Suppressor macrophage treated with lipopolysaccharide for 1 hour (primary cell): ENCODE results near the gene SC5D.
A peak's percentile ranks its signal among the peaks of the same experiment; 100 is the strongest.

Experiments used
- DNase-seq, 3 donors: peaks; one replicate each; pipeline ENCODE4 v3.0.0-alpha.2; 2020 to 2022

SC5D gene

GRCh38 chr11:121295246-121296029 lies 2.9 kb downstream of the SC5D start:
- DNase-seq, result peak in 2 of 3 donors; percentile 12 to 56

GRCh38 chr11:121297872-121298271 lies 5.3 kb downstream of the SC5D start:
- no peak for DNase-seq

- DNase-seq, result no peak
These were observed 6.2 kb downstream of the SC5D start for GRCh38 chr11:121298774-121299173.

- DNase-seq, result no peak
These were observed 6.8 kb downstream of the SC5D start for GRCh38 chr11:121299417-121299816.

GRCh38 chr11:121300313-121300971 lies 7.9 kb downstream of the SC5D start:
- no peak for DNase-seq

GRCh38 chr11:121300972-121301699 lies 8.6 kb downstream of the SC5D start:
- DNase-seq, result peak in 1 of 3 donors; percentile 24

GRCh38 chr11:121304759-121305158 lies 12.2 kb downstream of the SC5D start:
- DNase-seq, result no peak

GRCh38 chr11:121308816-121309215 lies 16.2 kb downstream of the SC5D start:
- DNase-seq, result no peak

GRCh38 chr11:121309688-121310087 lies 17.1 kb downstream of the SC5D start:
- DNase-seq, result no peak

GRCh38 chr11:121310908-121311307 lies 18.3 kb downstream of the SC5D start:
- DNase-seq, result no peak

GRCh38 chr11:121311373-121311772 lies 18.8 kb downstream of the SC5D start:
- no peak for DNase-seq

GRCh38 chr11:121312483-121312882 lies 19.9 kb downstream of the SC5D start:
- DNase-seq, result no peak

GRCh38 chr11:121318848-121319834 lies 26.6 kb downstream of the SC5D start:
- DNase-seq, result peak; percentile 70 to 82 (median 74)

- peak; percentile 56 to 57 (median 56) for DNase-seq
These were observed 29.2 kb downstream of the SC5D start for GRCh38 chr11:121321614-121322243.

GRCh38 chr11:121323046-121323607 lies 30.6 kb downstream of the SC5D start:
- no peak for DNase-seq

GRCh38 chr11:121326230-121326629 lies 33.7 kb downstream of the SC5D start:
- DNase-seq, result no peak

GRCh38 chr11:121327553-121327952 lies 35.0 kb downstream of the SC5D start:
- no peak for DNase-seq

- DNase-seq, result no peak
These were observed 35.8 kb downstream of the SC5D start for GRCh38 chr11:121328176-121328966.

GRCh38 chr11:121328967-121329679 lies 36.6 kb downstream of the SC5D start:
- no peak for DNase-seq

GRCh38 chr11:121329781-121330395 lies 37.3 kb downstream of the SC5D start:
- DNase-seq, result no peak
